WTC11 (cell line): ENCODE results near the gene VDR. TPM values are rescaled to one million over a fixed set of nuclear protein-coding genes. Genes with fewer than 3 reads are reported as not detected.

Experiments used
- ATAC-seq: fragments of 200-7000 bp; cut with Tn5 transposase; 2 replicates; pipeline ENCODE4 v1.10.0; 2021; ENCODE audit warnings: mild to moderate bottlenecking, moderate library complexity
- CTCF ChIA-PET: fragments of 300-600 bp; sonication (Branson Sonifier 250); formaldehyde crosslinking; loops from one replicate; lab custom pipeline; 2021; ENCODE audit warnings: antibody characterized with exemption; lab: Charles Lee
- POLR2A ChIA-PET: fragments of 350-600 bp; sonication (Branson Sonifier 250); formaldehyde crosslinking; loops from one replicate; lab custom pipeline; 2021; ENCODE audit warnings: antibody characterized with exemption; lab: Charles Lee
- DNase-seq: peaks from one replicate; pipeline ENCODE4 v3.0.0; 2021; ENCODE audit warnings: low spot score
- H3K27ac Mint-ChIP-seq: 2 replicates; pipeline ENCODE4 v1.8.0; 2021; ENCODE audit warnings: mixed read lengths
- H3K27me3 Mint-ChIP-seq: 2 replicates; pipeline ENCODE4 v1.8.0; 2021; ENCODE audit warnings: low read depth, mild to moderate bottlenecking, moderate library complexity, mixed read lengths
- H3K36me3 Mint-ChIP-seq: 2 replicates; pipeline ENCODE4 v1.8.0; 2021; ENCODE audit warnings: mixed read lengths
- H3K4me1 Mint-ChIP-seq: 2 replicates; pipeline ENCODE4 v1.8.0; 2022; ENCODE audit warnings: mixed read lengths
- H3K4me3 Mint-ChIP-seq: 2 replicates; pipeline ENCODE4 v1.8.0; 2021; ENCODE audit warnings: mild to moderate bottlenecking, moderate library complexity, mixed read lengths
- H3K9me3 Mint-ChIP-seq: 2 replicates; pipeline ENCODE4 v1.8.0; 2021; ENCODE audit warnings: mixed read lengths
- ELF4 ChIP-seq: sonication (generic); formaldehyde crosslinking; IDR thresholded peaks from 2 replicates; pipeline ENCODE4 v1.8.1; 2022; ENCODE audit warnings: low read depth, mild to moderate bottlenecking, moderate library complexity, missing genetic modification reagents
- EMX1 ChIP-seq: fragments of 250-450 bp; sonication (Bioruptor Pico); IDR thresholded peaks from 2 replicates; pipeline ENCODE4 v1.8.0; 2021; ENCODE audit warnings: mild to moderate bottlenecking
- ETV6 ChIP-seq: sonication (generic); formaldehyde crosslinking; IDR thresholded peaks from 2 replicates; pipeline ENCODE4 v1.8.1; 2022; ENCODE audit warnings: mild to moderate bottlenecking, missing genetic modification reagents
- FOXK1 ChIP-seq: sonication (generic); formaldehyde crosslinking; IDR thresholded peaks from 2 replicates; pipeline ENCODE4 v1.8.0; 2022; ENCODE audit warnings: mild to moderate bottlenecking, moderate library complexity, missing genetic modification reagents
- SP1 ChIP-seq: sonication (generic); formaldehyde crosslinking; conservative IDR thresholded peaks from 2 replicates; pipeline ENCODE4 v1.8.1; 2022; ENCODE audit warnings: missing genetic modification reagents
- ZNF121 ChIP-seq: sonication (generic); formaldehyde crosslinking; IDR thresholded peaks from 2 replicates; pipeline ENCODE4 v1.8.0; 2023; ENCODE audit warnings: missing genetic modification reagents
- ZNF263 ChIP-seq: sonication (generic); formaldehyde crosslinking; IDR thresholded peaks from 2 replicates; pipeline ENCODE4 v1.8.1; 2022; ENCODE audit warnings: low read depth, mild to moderate bottlenecking, moderate library complexity, missing genetic modification reagents
- ZNF317 ChIP-seq: sonication (generic); formaldehyde crosslinking; IDR thresholded peaks from 2 replicates; pipeline ENCODE4 v1.8.1; 2023; ENCODE audit warnings: low read depth, mild to moderate bottlenecking, moderate library complexity, missing genetic modification reagents, borderline replicate concordance
- ZNF423 ChIP-seq: fragments of 250-450 bp; sonication (Bioruptor Pico); IDR thresholded peaks from 2 replicates; pipeline ENCODE4 v2.1.2; 2022; ENCODE audit warnings: mild to moderate bottlenecking, moderate library complexity
- total RNA-seq: library from RNA; stranded (reverse); gene quantifications from 3 replicates; pipeline ENCODE4 v1.2.3, GENCODE V29; 2021
- TF ChIP-seq, protein P1 (sequence below): sonication (generic); formaldehyde crosslinking; IDR thresholded peaks from 2 replicates; pipeline ENCODE4 v1.8.1; 2023; ENCODE audit warnings: mild to moderate bottlenecking, missing genetic modification reagents, moderate library complexity
- TF ChIP-seq, protein P2 (sequence below): sonication (generic); formaldehyde crosslinking; IDR thresholded peaks from 2 replicates; pipeline ENCODE4 v1.8.0; 2023; ENCODE audit warnings: mild to moderate bottlenecking, missing genetic modification reagents
- TF ChIP-seq, protein P3 (sequence below): fragments of 250-450 bp; sonication (Bioruptor Pico); IDR thresholded peaks from 2 replicates; pipeline ENCODE4 v1.9.0; 2021; ENCODE audit warnings: moderate library complexity, mild to moderate bottlenecking, inconsistent platforms, borderline replicate concordance
- TF ChIP-seq, protein P4 (sequence below): sonication (generic); formaldehyde crosslinking; IDR thresholded peaks from 2 replicates; pipeline ENCODE4 v1.8.1; 2023; ENCODE audit warnings: mild to moderate bottlenecking, missing genetic modification reagents, moderate library complexity
- TF ChIP-seq, protein P5 (sequence below): fragments of 250-450 bp; sonication (Bioruptor Pico); conservative IDR thresholded peaks from 2 replicates; pipeline ENCODE4 v1.9.0; 2021; ENCODE audit warnings: mild to moderate bottlenecking
- TF ChIP-seq, protein P6 (sequence below): sonication (generic); formaldehyde crosslinking; IDR thresholded peaks from 2 replicates; pipeline ENCODE4 v1.8.1; 2022; ENCODE audit warnings: missing genetic modification reagents, borderline replicate concordance
- TF ChIP-seq, protein P7 (sequence below): fragments of 250-450 bp; sonication (Bioruptor Pico); IDR thresholded peaks from 2 replicates; pipeline ENCODE4 v2.1.2; 2022; ENCODE audit warnings: mild to moderate bottlenecking, moderate library complexity
- TF ChIP-seq, protein P8 (sequence below): sonication (generic); formaldehyde crosslinking; IDR thresholded peaks from 2 replicates; pipeline ENCODE4 v1.8.0; 2023; ENCODE audit warnings: missing genetic modification reagents, mild to moderate bottlenecking, borderline replicate concordance

Gene VDR
- total RNA-seq, 1 experiment from 2014 or later, result 1.3 TPM

DNA sequence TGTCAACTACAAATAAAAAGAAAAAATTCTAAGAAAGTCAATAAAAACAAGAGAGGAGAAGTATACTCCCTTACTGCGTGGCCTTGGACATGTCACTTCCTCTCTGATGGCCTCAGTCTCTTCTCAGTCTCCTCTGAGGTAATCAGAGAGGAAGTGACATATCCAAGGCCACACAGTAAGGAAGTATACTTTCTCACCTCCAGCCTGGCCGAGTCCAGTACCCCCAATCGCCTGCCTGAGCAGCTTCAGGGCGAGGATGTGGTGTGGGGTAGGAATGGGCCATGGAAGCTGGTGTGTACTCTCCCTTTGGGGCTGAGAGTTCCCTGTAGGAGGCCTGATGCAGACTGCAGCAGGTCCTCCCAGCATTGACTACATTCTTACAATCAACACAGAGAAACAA, 15.8 kb downstream of the VDR start (continued):
- TF ChIP-seq, protein P1, sequence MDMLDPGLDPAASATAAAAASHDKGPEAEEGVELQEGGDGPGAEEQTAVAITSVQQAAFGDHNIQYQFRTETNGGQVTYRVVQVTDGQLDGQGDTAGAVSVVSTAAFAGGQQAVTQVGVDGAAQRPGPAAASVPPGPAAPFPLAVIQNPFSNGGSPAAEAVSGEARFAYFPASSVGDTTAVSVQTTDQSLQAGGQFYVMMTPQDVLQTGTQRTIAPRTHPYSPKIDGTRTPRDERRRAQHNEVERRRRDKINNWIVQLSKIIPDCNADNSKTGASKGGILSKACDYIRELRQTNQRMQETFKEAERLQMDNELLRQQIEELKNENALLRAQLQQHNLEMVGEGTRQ, result no peak
- TF ChIP-seq ZNF423 (CRISPR knock-in tag), result no peak
- no peak for TF ChIP-seq ZNF317 (CRISPR knock-in tag)
- TF ChIP-seq, protein P2, sequence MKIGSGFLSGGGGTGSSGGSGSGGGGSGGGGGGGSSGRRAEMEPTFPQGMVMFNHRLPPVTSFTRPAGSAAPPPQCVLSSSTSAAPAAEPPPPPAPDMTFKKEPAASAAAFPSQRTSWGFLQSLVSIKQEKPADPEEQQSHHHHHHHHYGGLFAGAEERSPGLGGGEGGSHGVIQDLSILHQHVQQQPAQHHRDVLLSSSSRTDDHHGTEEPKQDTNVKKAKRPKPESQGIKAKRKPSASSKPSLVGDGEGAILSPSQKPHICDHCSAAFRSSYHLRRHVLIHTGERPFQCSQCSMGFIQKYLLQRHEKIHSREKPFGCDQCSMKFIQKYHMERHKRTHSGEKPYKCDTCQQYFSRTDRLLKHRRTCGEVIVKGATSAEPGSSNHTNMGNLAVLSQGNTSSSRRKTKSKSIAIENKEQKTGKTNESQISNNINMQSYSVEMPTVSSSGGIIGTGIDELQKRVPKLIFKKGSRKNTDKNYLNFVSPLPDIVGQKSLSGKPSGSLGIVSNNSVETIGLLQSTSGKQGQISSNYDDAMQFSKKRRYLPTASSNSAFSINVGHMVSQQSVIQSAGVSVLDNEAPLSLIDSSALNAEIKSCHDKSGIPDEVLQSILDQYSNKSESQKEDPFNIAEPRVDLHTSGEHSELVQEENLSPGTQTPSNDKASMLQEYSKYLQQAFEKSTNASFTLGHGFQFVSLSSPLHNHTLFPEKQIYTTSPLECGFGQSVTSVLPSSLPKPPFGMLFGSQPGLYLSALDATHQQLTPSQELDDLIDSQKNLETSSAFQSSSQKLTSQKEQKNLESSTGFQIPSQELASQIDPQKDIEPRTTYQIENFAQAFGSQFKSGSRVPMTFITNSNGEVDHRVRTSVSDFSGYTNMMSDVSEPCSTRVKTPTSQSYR, result no peak

DNA sequence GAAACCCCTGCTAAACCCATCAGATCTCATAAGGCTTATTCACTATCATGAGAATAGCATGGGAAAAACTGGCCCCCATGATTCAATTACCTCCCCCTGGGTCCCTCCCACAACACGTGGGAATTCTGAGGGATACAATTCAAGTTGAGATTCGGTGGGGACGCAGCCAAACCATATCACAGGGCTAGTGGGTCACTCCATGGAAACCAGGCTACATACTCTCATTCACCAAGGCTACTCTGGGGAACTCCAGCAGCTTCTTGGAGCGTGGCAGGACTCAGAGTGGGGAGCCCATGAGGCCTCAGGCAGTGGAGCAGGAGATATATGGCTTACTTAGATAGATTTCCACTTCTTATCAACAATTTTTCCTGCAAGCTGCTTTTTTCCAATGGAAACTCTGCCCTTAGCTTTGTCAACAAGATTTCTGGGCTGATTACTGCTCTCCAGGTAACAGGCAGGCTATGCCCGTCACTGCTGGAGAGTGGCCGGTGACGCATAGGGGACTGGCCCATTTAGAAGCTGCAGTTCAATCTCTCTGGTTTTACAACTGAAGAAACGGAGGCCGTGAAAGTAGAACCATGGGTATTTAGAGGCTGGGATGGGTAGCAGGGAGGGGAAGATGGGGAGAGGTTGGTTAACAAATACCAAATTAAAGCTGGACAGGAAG, 16.5 kb downstream of the VDR start:
- no peaks in the 10 kb centered on the region for H3K36me3 Mint-ChIP-seq
- H3K4me1 Mint-ChIP-seq, result no peaks in the 10 kb centered on the region
- ATAC-seq (no peak), DNase-seq (no peak)
- no peaks in the 10 kb centered on the region for H3K9me3 Mint-ChIP-seq
- peaks cover 10% of the 10 kb centered on the region for H3K27me3 Mint-ChIP-seq
- POLR2A ChIA-PET, result no interaction called here
- H3K27ac Mint-ChIP-seq, result no peak overlapping the region
- H3K4me3 Mint-ChIP-seq, result no peak overlapping the region
- CTCF ChIA-PET, result interaction anchor here (0.9 to 1.9 kb wide), 4 partner anchors 17 to 144 kb away, joined by 3 to 5 read pairs (median 4); partner anchors contain the start of genes TMEM106C and VDR
- TF ChIP-seq, protein P3, sequence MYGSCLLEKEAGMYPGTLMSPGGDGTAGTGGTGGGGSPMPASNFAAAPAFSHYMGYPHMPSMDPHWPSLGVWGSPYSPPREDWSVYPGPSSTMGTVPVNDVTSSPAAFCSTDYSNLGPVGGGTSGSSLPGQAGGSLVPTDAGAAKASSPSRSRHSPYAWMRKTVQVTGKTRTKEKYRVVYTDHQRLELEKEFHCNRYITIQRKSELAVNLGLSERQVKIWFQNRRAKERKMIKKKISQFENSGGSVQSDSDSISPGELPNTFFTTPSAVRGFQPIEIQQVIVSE (CRISPR knock-in tag), result no peak
- TF ChIP-seq ZNF121 (CRISPR knock-in tag) (no peak), FOXK1 (CRISPR knock-in tag) (no peak), SP1 (no peak), ETV6 (CRISPR knock-in tag) (no peak), EMX1 (CRISPR knock-in tag) (no peak), ELF4 (CRISPR knock-in tag) (no peak), ZNF263 (CRISPR knock-in tag) (no peak)
- TF ChIP-seq, protein P4, sequence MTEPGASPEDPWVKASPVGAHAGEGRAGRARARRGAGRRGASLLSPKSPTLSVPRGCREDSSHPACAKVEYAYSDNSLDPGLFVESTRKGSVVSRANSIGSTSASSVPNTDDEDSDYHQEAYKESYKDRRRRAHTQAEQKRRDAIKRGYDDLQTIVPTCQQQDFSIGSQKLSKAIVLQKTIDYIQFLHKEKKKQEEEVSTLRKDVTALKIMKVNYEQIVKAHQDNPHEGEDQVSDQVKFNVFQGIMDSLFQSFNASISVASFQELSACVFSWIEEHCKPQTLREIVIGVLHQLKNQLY (CRISPR knock-in tag), result no peak
- TF ChIP-seq, protein P5, sequence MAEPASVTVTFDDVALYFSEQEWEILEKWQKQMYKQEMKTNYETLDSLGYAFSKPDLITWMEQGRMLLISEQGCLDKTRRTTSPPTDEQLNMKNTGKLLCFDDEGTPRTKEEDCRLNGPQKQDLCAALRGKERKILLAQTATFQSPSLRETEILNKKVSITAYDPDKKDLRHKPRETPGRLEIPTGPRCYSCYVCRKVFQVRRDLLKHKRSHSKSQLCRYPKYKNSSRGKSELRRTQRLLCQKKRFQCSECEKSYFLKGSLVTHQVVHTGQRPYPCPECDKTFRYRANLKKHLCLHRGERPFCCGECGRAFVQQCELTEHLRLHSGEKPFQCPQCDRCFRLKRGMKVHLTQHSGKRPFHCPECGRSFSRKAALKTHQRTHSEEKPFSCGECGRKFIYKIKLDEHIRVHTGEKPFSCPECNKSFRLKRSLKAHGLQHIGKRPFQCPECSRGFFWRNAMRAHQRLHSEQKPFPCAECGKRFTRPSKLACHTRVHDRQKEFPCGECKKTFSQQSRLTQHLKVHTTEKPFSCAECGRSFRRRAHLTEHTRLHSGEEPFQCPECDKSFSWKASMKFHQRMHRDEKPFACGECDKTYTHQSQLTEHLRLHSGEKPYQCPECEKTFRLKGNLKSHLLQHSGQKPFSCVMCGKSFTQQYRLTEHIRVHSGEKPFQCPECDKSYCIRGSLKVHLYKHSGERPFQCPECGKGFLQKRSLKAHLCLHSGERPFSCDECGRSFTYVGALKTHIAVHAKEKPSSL (CRISPR knock-in tag), result no peak
- TF ChIP-seq, protein P6, sequence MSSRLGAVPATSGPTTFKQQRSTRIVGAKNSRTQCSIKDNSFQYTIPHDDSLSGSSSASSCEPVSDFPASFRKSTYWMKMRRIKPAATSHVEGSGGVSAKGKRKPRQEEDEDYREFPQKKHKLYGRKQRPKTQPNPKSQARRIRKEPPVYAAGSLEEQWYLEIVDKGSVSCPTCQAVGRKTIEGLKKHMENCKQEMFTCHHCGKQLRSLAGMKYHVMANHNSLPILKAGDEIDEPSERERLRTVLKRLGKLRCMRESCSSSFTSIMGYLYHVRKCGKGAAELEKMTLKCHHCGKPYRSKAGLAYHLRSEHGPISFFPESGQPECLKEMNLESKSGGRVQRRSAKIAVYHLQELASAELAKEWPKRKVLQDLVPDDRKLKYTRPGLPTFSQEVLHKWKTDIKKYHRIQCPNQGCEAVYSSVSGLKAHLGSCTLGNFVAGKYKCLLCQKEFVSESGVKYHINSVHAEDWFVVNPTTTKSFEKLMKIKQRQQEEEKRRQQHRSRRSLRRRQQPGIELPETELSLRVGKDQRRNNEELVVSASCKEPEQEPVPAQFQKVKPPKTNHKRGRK (CRISPR knock-in tag), result no peak
- TF ChIP-seq, protein P7, sequence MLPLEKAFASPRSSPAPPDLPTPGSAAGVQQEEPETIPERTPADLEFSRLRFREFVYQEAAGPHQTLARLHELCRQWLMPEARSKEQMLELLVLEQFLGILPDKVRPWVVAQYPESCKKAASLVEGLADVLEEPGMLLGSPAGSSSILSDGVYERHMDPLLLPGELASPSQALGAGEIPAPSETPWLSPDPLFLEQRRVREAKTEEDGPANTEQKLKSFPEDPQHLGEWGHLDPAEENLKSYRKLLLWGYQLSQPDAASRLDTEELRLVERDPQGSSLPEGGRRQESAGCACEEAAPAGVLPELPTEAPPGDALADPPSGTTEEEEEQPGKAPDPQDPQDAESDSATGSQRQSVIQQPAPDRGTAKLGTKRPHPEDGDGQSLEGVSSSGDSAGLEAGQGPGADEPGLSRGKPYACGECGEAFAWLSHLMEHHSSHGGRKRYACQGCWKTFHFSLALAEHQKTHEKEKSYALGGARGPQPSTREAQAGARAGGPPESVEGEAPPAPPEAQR (CRISPR knock-in tag), result no peak
- TF ChIP-seq, protein P8, sequence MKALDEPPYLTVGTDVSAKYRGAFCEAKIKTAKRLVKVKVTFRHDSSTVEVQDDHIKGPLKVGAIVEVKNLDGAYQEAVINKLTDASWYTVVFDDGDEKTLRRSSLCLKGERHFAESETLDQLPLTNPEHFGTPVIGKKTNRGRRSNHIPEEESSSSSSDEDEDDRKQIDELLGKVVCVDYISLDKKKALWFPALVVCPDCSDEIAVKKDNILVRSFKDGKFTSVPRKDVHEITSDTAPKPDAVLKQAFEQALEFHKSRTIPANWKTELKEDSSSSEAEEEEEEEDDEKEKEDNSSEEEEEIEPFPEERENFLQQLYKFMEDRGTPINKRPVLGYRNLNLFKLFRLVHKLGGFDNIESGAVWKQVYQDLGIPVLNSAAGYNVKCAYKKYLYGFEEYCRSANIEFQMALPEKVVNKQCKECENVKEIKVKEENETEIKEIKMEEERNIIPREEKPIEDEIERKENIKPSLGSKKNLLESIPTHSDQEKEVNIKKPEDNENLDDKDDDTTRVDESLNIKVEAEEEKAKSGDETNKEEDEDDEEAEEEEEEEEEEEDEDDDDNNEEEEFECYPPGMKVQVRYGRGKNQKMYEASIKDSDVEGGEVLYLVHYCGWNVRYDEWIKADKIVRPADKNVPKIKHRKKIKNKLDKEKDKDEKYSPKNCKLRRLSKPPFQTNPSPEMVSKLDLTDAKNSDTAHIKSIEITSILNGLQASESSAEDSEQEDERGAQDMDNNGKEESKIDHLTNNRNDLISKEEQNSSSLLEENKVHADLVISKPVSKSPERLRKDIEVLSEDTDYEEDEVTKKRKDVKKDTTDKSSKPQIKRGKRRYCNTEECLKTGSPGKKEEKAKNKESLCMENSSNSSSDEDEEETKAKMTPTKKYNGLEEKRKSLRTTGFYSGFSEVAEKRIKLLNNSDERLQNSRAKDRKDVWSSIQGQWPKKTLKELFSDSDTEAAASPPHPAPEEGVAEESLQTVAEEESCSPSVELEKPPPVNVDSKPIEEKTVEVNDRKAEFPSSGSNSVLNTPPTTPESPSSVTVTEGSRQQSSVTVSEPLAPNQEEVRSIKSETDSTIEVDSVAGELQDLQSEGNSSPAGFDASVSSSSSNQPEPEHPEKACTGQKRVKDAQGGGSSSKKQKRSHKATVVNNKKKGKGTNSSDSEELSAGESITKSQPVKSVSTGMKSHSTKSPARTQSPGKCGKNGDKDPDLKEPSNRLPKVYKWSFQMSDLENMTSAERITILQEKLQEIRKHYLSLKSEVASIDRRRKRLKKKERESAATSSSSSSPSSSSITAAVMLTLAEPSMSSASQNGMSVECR, result no peak
